Psoas muscle (tissue), 8 donors: ENCODE results near the gene ANGPTL1. TPM values are rescaled to one million over a fixed set of nuclear protein-coding genes. Genes with fewer than 3 reads are reported as not detected.
"Not testable (repeated sequence)": the region's sequence is repeated elsewhere in the genome, so short reads cannot be mapped to it uniquely, and the experiment has no call there.

Experiments used
- ATAC-seq, 4 donors: fragments of 200-7000 bp; cut with Tn5 transposase; one replicate each; pipeline ENCODE4 v1.9.1; 2020; ENCODE audit warnings: moderate library complexity in 3 of 4, mild to moderate bottlenecking in 2 of 4
- DNase-seq, 2 donors: peaks; one replicate each; pipeline ENCODE4 v3.0.0-alpha.2; 2020
- H3K27ac ChIP-seq: fragments of 200-600 bp; one replicate; pipeline ENCODE4 v1.8.0; 2022
- H3K27me3 ChIP-seq, 3 donors: fragments of 200-600 bp in 1 of 3; one replicate each; pipeline versions ENCODE4 v1.6.1 to v1.8.0; 2013 to 2022; ENCODE audit warnings: low read length in 2 of 3, mild to moderate bottlenecking in 2 of 3, moderate library complexity in 1 of 3; ENCODE audit not compliant: insufficient read depth in 3 of 3
- H3K36me3 ChIP-seq, 2 donors: fragments of 200-600 bp in 1 of 2; one replicate each; pipeline versions ENCODE4 v1.6.1 to v1.8.0; 2013 to 2022; ENCODE audit warnings: low read depth in 1 of 2, mild to moderate bottlenecking in 1 of 2, moderate library complexity in 1 of 2; ENCODE audit not compliant: insufficient read depth in 1 of 2
- H3K4me1 ChIP-seq: fragments of 200-600 bp; one replicate; pipeline ENCODE4 v1.8.0; 2022
- H3K4me3 ChIP-seq: fragments of 200-600 bp; one replicate; pipeline ENCODE4 v1.8.0; 2022; ENCODE audit warnings: mild to moderate bottlenecking
- H3K9me3 ChIP-seq: fragments of 200-600 bp; one replicate; pipeline ENCODE4 v1.8.0; 2022
- CTCF ChIP-seq: fragments of 200-600 bp; IDR thresholded peaks from one replicate; pipeline ENCODE4 v1.8.0; 2022; ENCODE audit warnings: antibody characterized with exemption
- WGBS, 3 donors: extraction: QIAGEN DNeasy Blood & Tissue Kit; methylation state at CpG; one replicate each; pipeline versions ENCODE4 v1.1.6 to v1.1.7; 2013; 5-methylcytosine and 5-hydroxymethylcytosine counted together
- intact Hi-C, 2 donors: fragments of 100-400 bp; cut with DNase I; formaldehyde crosslinking; loops; one replicate each; pipeline versions ENCODE4 v1.11.0 to v1.14.2; 2022
- polyA plus RNA-seq, 3 donors: library from polyadenylated mRNA; stranded (reverse); fragments of 200-250 nt; gene quantifications; one replicate each; pipeline ENCODE4 v1.2.3, GENCODE V29; 2013
- total RNA-seq, 4 donors: library from RNA; stranded (reverse); fragmentation: NEBNext Ultra II Directional in 2 of 4; extraction: Animal tissue kit (Norgen Biotek cat#: 25700) in 2 of 4; gene quantifications; one replicate each; pipeline versions ENCODE4 v1.2.1 to v1.2.4, GENCODE V29; 2021 to 2023
- donor health status: healthy with polysubstance abuse.
- donor health status: DM: no; HTN: no; CAD: no; lungs with moderate emphysema.
- donor health status: Bipolar disorder and iron deficiency.
- donor health status: healthy.
- donor health status: DM: yes; HTN: yes; CAD: no.
- donor health status: DM: no; HTN: no; CAD: no.
- donor health status: DM: no; HTN: no; CAD: no.
- donor health status: DM: yes; HTN: yes; CAD: no.

ANGPTL1 gene
- total and polyA plus RNA-seq, 7 donors = 12.9 to 52.4 (median 40.7) TPM

DNA sequence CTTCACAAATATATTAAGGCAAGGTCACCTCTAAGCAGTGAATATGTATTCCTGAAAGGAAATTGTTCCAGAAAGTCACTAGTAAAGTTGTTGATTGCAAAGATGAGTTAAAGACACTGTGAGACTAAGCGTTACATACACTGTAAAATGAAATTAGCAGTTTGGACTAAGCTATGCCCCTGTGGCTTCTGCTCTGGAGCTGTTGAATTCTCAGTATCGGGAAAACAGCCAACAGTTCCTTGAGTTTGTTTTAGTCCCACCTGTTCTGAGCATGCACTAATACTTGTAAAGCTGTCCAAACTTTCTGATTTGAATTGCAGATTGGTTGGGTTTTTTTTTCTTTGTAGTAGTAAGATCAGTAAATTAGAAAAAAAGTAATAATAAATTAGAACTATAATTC lies 21.0 kb downstream of the ANGPTL1 start:
- no peak overlapping the region for H3K4me3 ChIP-seq
- no peak for DNase-seq
- WGBS, 3 donors = 23 to 39% (median 25%) methylated on average over 2 of the region's 2 CpGs
- no peaks in the 10 kb centered on the region for H3K9me3 ChIP-seq
- TF ChIP-seq CTCF = no peak
- no peak overlapping the region for H3K27ac ChIP-seq
- intact Hi-C loops = no loop called here
- H3K4me1 ChIP-seq = no peaks in the 10 kb centered on the region
- no peaks in the 10 kb centered on the region for H3K27me3 ChIP-seq
- H3K36me3 ChIP-seq = peaks cover 0 to 9% of the 10 kb centered on the region in 2 donors
- ATAC-seq = no peak

- WGBS, 3 donors = 100% methylated on average over 1 of the region's 1 CpG
- H3K9me3 ChIP-seq, H3K4me3 ChIP-seq, ATAC-seq, H3K27me3 ChIP-seq, H3K4me1 ChIP-seq, H3K27ac ChIP-seq, H3K36me3 ChIP-seq, DNase-seq, intact Hi-C loops: not testable (repeated sequence)
Observed at GRCh38 chr1:178847919-178848318, 23.0 kb downstream of the ANGPTL1 start.

DNA sequence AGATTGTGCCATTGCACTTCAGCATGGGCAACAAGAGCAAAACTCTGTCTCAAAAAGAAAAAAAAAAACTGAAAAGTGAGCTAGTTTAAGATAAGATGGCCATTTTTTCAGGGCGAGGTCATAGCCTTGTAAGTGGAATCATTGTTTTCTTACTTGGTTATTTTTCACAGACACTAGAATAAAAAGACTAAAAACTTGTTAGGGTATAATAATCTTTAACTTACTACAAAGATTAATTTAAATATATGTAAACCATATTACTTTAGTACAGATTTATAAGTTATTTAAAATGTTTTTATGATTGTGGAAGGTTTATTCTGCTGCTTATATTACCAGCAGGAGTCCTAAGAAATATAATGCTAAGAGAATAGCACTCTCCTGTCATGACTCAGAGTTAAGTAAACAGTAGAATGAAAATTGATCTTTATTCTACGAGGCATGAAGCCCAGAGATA lies 23.5 kb downstream of the ANGPTL1 start:
- H3K9me3 ChIP-seq = no peaks in the 10 kb centered on the region
- TF ChIP-seq CTCF = no peak
- H3K36me3 ChIP-seq = peaks cover 0 to 9% of the 10 kb centered on the region in 2 donors
- H3K27ac ChIP-seq = no peak overlapping the region
- no peak overlapping the region for H3K4me3 ChIP-seq
- no peaks in the 10 kb centered on the region for H3K4me1 ChIP-seq
- no peaks in the 10 kb centered on the region for H3K27me3 ChIP-seq
- 71 to 84% (median 77%) methylated on average over 2 of the region's 2 CpGs for WGBS, 3 donors
- intact Hi-C loops = no loop called here
- DNase-seq (no peak), ATAC-seq (no peak)

- ATAC-seq (no peak), DNase-seq (no peak)
- Histone ChIP-seq H3K4me3 (no peak overlapping the region), H3K9me3 (no peaks in the 10 kb centered on the region), H3K4me1 (no peaks in the 10 kb centered on the region), H3K36me3 (peaks cover 0 to 3% of the 10 kb centered on the region in 2 donors), H3K27ac (no peak overlapping the region), H3K27me3 (no peaks in the 10 kb centered on the region)
- intact Hi-C loops = no loop called here
- no peak for TF ChIP-seq CTCF
Observed at GRCh38 chr1:178846306-178846705, 24.6 kb downstream of the ANGPTL1 start.

GRCh38 chr1:178844436-178844835 lies 26.4 kb downstream of the ANGPTL1 start:
- Histone ChIP-seq H3K9me3 (no peaks in the 10 kb centered on the region), H3K27ac (no peak overlapping the region), H3K4me1 (no peaks in the 10 kb centered on the region), H3K4me3 (no peak overlapping the region), H3K27me3 (no peaks in the 10 kb centered on the region), H3K36me3 (peaks cover 0 to 3% of the 10 kb centered on the region in 2 donors)
- ATAC-seq (no peak), DNase-seq (no peak)
- 53 to 72% (median 56%) methylated on average over 3 of the region's 3 CpGs for WGBS, 3 donors
- TF ChIP-seq CTCF = no peak
- intact Hi-C loops = no loop called here
